Hepatocyte (in vitro differentiated cells): Measurements from ENCODE around the gene AP2A2. TPM values are rescaled to one million over a fixed set of nuclear protein-coding genes. Genes with fewer than 3 reads are reported as not detected.

Source experiments
- DNase-seq: peaks from one replicate; pipeline ENCODE4 v3.0.0-alpha.2; 2016; ENCODE audit warnings: low spot score
- H2AFZ ChIP-seq: fragments of 200-600 bp; sonication (generic); 2 replicates; pipeline ENCODE4 v1.6.0; 2016; ENCODE audit warnings: antibody characterized with exemption, mild to moderate bottlenecking
- H3K27ac ChIP-seq: fragments of 200-600 bp; sonication (generic); 2 replicates; pipeline ENCODE4 v1.5.1; 2016; ENCODE audit warnings: mild to moderate bottlenecking
- H3K27me3 ChIP-seq: fragments of 200-600 bp; sonication (generic); 2 replicates; pipeline ENCODE4 v1.6.1; 2016
- H3K36me3 ChIP-seq: fragments of 200-600 bp; sonication (generic); replicated peaks from 2 replicates; pipeline ENCODE4 v1.5.1; 2016; ENCODE audit warnings: low read depth; ENCODE audit not compliant: insufficient read depth
- H3K4me1 ChIP-seq: fragments of 200-600 bp; sonication (generic); 2 replicates; pipeline ENCODE4 v1.5.1; 2016; ENCODE audit warnings: mild to moderate bottlenecking, moderate library complexity; ENCODE audit not compliant: insufficient read depth
- H3K4me2 ChIP-seq: fragments of 200-600 bp; sonication (generic); 2 replicates; pipeline ENCODE4 v1.6.0; 2016
- H3K4me3 ChIP-seq: fragments of 200-600 bp; sonication (generic); 2 replicates; pipeline ENCODE4 v1.5.1; 2016; ENCODE audit warnings: mild to moderate bottlenecking
- H3K79me2 ChIP-seq: fragments of 200-600 bp; sonication (generic); 2 replicates; pipeline ENCODE4 v1.6.0; 2017; ENCODE audit warnings: mild to moderate bottlenecking
- H3K9me2 ChIP-seq: fragments of 200-600 bp; sonication (generic); replicated peaks from 2 replicates; pipeline ENCODE4 v1.6.0; 2017; ENCODE audit warnings: mild to moderate bottlenecking; ENCODE audit not compliant: insufficient read depth
- H3K9me3 ChIP-seq: fragments of 200-600 bp; sonication (generic); 2 replicates; pipeline ENCODE4 v1.5.1; 2016; ENCODE audit warnings: low read depth, mild to moderate bottlenecking
- H4K20me1 ChIP-seq: fragments of 200-600 bp; sonication (generic); 2 replicates; pipeline ENCODE4 v1.6.0; 2016; ENCODE audit warnings: mild to moderate bottlenecking; ENCODE audit not compliant: insufficient read depth, poor library complexity, severe bottlenecking
- EZH2 ChIP-seq: fragments of 200-600 bp; sonication (generic); IDR thresholded peaks from 2 replicates; pipeline ENCODE4 v1.6.1; 2016; ENCODE audit warnings: antibody characterized with exemption, mild to moderate bottlenecking, borderline replicate concordance
- EZH2phosphoT487 ChIP-seq: fragments of 200-600 bp; sonication (generic); IDR thresholded peaks from one replicate; pipeline ENCODE4 v1.6.1; 2018; ENCODE audit warnings: antibody characterized with exemption, mild to moderate bottlenecking, low read depth, moderate library complexity; ENCODE audit not compliant: unreplicated experiment, severe bottlenecking
- WGBS: methylation state at CpG from one replicate; pipeline ENCODE4 v1.1.6; 2016; ENCODE audit warnings: low lambda C conversion rate; ENCODE audit errors: missing lambda C conversion rate; 5-methylcytosine and 5-hydroxymethylcytosine counted together
- polyA plus RNA-seq: library from polyadenylated mRNA; unstranded; fragments of >200 nt; fragmentation: Nextera tagmentation; extraction: Ambion mirVana; gene quantifications from 2 replicates; pipeline ENCODE4 v1.2.1, GENCODE V29; 2016
- total RNA-seq: library from RNA; depleted of rRNA; stranded (reverse); fragments of >200 nt; gene quantifications from 2 replicates; pipeline ENCODE4 v1.2.3, GENCODE V29; 2014
- TF ChIP-seq, protein P1 (sequence below): fragments of 200-600 bp; sonication (generic); IDR thresholded peaks from 2 replicates; pipeline ENCODE4 v1.5.1; 2016; ENCODE audit warnings: antibody characterized with exemption, mild to moderate bottlenecking; ENCODE audit not compliant: poor library complexity

The AP2A2 gene
- total and polyA plus RNA-seq, 2 experiments from 2014 or later: 49.7 to 68.0 TPM

DNA sequence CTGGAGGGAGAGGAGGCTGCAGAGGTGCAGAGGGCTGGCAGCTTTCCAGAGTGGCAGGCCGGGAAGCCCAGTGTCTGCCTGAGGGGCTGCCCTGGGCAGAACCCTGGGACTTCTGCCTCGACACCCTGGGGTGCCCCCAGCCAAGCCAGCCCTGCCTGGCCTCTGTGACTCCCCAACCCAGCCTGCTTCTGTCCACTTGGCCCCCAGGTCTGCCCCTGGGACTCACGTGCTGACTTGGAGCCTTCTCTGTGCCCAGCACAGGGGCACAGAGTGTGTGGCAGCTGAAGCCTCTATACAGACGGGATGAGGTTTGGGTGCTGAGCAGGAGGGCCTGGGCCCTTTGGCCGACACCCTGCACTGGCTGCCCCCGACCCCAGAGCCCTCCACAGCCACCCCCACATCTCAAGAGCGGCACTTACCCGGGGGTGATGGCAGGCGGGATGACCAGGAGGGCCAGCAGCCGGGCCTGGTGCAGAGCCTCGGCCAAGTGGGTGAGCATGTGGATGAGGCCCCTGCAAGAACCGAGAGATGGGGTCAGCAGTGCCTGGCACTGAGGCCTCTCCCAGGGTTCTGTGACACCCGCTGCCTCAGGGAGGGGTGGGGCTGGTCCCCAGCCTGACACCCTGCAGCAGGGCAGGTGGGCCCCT is 32.5 kb upstream of the AP2A2 start:
- H3K4me3 ChIP-seq: no peak overlapping the region
- H3K36me3 ChIP-seq: no peaks in the 10 kb centered on the region
- no peak overlapping the region for H2AFZ ChIP-seq
- no peak overlapping the region for H3K27ac ChIP-seq
- H3K9me2 ChIP-seq: no peaks in the 10 kb centered on the region
- TF ChIP-seq, protein P1, sequence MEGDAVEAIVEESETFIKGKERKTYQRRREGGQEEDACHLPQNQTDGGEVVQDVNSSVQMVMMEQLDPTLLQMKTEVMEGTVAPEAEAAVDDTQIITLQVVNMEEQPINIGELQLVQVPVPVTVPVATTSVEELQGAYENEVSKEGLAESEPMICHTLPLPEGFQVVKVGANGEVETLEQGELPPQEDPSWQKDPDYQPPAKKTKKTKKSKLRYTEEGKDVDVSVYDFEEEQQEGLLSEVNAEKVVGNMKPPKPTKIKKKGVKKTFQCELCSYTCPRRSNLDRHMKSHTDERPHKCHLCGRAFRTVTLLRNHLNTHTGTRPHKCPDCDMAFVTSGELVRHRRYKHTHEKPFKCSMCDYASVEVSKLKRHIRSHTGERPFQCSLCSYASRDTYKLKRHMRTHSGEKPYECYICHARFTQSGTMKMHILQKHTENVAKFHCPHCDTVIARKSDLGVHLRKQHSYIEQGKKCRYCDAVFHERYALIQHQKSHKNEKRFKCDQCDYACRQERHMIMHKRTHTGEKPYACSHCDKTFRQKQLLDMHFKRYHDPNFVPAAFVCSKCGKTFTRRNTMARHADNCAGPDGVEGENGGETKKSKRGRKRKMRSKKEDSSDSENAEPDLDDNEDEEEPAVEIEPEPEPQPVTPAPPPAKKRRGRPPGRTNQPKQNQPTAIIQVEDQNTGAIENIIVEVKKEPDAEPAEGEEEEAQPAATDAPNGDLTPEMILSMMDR: no peak
- TF ChIP-seq EZH2 (no peak), EZH2phosphoT487 (no peak)
- no peaks in the 10 kb centered on the region for H3K79me2 ChIP-seq
- H4K20me1 ChIP-seq: no peaks in the 10 kb centered on the region
- H3K4me1 ChIP-seq: peaks cover 6% of the 10 kb centered on the region
- H3K27me3 ChIP-seq: no peaks in the 10 kb centered on the region
- no peaks in the 10 kb centered on the region for H3K9me3 ChIP-seq
- no peak for DNase-seq
- no peak overlapping the region for H3K4me2 ChIP-seq
- 87% methylated on average over 13 of the region's 13 CpGs for WGBS

DNA sequence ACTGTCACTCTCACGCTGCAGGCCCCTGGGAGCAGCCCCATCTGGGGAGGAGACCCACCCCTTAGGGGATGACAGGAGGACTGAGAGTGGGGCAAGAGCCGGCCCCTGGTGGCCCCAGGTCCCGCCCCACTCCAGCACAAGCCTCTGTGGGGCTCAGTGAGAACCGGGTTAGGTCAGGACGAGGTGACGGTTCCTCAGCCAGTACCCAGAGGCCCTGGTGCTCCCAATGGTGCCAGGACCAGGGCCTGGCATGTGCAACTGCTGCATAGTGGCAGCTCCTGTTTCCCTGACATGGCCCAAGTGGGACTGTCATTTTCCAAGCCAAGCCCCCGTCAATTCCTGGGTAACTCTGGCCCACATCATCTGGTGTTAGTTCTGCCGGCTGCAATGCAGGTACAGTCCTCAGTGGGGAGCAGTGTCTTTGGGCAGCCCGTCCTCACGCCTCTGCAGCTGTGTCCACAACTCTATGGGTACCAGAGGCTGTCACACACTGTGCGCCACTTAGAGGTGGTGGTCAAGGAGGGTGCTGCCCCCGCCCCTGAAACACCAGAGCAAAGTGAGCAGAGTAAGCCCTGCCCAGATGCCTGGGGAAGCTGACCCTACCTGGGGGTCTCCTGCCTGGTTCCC is 31.0 kb upstream of the AP2A2 start:
- TF ChIP-seq, protein P1: no peak
- TF ChIP-seq EZH2phosphoT487 (no peak), EZH2 (no peak)
- no peak for DNase-seq
- no peak overlapping the region for H3K27ac ChIP-seq
- H2AFZ ChIP-seq: no peak overlapping the region
- H3K4me2 ChIP-seq: no peak overlapping the region
- no peaks in the 10 kb centered on the region for H3K36me3 ChIP-seq
- H3K4me1 ChIP-seq: peaks cover 6% of the 10 kb centered on the region
- no peaks in the 10 kb centered on the region for H3K79me2 ChIP-seq
- no peak overlapping the region for H3K4me3 ChIP-seq
- WGBS: 90% methylated on average over 12 of the region's 12 CpGs
- H3K9me3 ChIP-seq: no peaks in the 10 kb centered on the region
- no peaks in the 10 kb centered on the region for H3K27me3 ChIP-seq
- H3K9me2 ChIP-seq: no peaks in the 10 kb centered on the region
- no peaks in the 10 kb centered on the region for H4K20me1 ChIP-seq

DNA sequence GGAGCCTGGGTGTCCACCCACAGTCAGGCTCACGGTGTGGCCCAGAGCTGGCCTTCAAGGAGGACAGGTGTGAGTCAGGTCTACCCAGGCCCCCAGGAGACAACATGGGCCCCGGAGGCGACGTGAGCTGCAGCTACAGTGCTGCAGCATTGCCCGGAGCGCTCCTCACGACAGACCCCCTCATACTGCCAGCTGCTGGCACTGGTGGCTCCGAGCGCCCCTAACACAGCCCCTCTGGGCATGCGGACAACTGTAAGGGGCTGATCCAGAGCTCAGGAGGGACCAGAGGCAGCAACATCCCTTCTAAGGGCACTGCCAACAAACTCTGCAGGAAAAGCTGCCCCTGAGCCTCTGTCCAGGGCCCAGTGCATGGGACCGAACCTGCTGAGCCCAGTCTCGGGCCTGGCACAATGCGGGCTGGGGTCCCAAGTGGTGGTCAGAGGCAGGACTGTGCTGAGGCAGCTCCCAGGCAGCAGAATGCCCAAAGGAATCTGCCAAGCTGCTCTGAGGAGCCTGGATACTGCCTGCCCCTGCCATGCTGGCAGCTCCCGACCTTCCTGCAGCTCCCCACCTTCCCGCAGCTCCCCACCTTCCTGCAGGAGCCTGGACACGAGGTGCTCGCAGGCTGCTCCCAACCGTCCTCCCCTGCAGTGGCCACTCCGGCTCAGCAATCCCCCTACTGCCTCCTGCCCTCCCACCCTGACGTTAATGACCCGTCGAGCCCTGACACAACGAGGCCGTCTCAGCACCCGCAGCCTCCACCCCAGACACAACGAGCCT is 30.1 kb upstream of the AP2A2 start:
- Histone ChIP-seq H3K27ac (no peak overlapping the region), H3K9me2 (no peaks in the 10 kb centered on the region), H3K4me3 (no peak overlapping the region), H4K20me1 (no peaks in the 10 kb centered on the region), H3K27me3 (no peaks in the 10 kb centered on the region), H2AFZ (no peak overlapping the region), H3K79me2 (no peaks in the 10 kb centered on the region), H3K4me1 (peaks cover 6% of the 10 kb centered on the region), H3K9me3 (no peaks in the 10 kb centered on the region), H3K4me2 (no peak overlapping the region), H3K36me3 (no peaks in the 10 kb centered on the region)
- no peak for TF ChIP-seq EZH2
- TF ChIP-seq EZH2phosphoT487: no peak
- TF ChIP-seq, protein P1: no peak
- no peak for DNase-seq
- WGBS: 91% methylated on average over 24 of the region's 26 CpGs
